Left lobe of liver (tissue), 2 donors: ENCODE measurements around the gene PPM1M. TPM values are rescaled to one million over a fixed set of nuclear protein-coding genes. Genes with fewer than 3 reads are reported as not detected.

Experiments
- ATAC-seq: fragments of 200-7000 bp; cut with Tn5 transposase; one replicate; pipeline ENCODE4 v1.9.1; 2020; ENCODE audit warnings: mild to moderate bottlenecking, moderate library complexity
- DNase-seq: peaks from one replicate; pipeline ENCODE4 v3.0.0-alpha.2; 2020; ENCODE audit warnings: low spot score
- total RNA-seq: library from RNA; stranded (reverse); gene quantifications from one replicate; pipeline ENCODE4 v1.2.1, GENCODE V29; 2021
- donor health status: DM: no; HTN: no; CAD: no; lungs with moderate emphysema.
- donor health status: DM: no; HTN: yes; CAD: no.

PPM1M gene
- total RNA-seq, 1 donor from 2014 or later = 4.2 TPM

DNA sequence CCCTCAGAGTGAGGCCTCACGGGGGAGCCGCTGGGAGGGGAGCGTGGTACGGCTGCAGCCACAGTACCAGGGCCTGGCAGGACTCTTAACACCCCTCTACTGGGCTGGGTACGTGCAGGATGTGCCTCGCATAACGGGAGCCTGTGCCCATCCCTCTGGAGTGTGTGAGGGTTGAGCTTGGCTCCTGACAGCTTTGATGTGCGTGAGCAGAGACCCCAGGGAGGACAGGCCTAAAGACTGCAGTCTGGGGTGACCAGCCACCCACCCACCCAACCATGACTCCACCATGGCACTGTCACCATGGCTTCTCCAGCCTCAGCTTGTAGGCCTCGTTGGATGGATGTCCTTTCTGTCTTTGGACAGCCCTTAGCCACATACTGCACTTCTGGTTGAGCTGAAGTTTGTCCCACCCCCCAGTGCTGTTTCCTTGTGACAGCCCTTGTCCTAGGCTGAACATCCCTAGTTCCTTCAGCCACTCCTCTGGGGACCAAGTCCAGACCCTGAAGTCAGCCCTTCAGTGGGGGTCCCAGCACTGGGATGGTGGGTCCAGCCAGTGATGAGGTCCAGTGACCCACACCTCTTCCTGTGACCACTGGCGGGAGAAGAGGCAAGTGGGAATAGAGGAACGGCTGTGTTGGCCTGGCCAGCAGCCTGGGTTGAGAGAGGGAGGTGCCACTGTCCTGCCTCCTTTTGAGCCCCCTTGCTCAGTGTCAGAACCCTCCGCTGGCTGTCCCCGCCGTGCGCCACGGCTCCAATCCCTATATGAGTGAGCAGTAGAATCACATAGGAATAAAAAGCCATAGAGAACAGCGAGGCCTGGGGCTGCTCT is 48.1 kb downstream of the PPM1M start:
- ATAC-seq (no peak), DNase-seq (no peak)

DNA sequence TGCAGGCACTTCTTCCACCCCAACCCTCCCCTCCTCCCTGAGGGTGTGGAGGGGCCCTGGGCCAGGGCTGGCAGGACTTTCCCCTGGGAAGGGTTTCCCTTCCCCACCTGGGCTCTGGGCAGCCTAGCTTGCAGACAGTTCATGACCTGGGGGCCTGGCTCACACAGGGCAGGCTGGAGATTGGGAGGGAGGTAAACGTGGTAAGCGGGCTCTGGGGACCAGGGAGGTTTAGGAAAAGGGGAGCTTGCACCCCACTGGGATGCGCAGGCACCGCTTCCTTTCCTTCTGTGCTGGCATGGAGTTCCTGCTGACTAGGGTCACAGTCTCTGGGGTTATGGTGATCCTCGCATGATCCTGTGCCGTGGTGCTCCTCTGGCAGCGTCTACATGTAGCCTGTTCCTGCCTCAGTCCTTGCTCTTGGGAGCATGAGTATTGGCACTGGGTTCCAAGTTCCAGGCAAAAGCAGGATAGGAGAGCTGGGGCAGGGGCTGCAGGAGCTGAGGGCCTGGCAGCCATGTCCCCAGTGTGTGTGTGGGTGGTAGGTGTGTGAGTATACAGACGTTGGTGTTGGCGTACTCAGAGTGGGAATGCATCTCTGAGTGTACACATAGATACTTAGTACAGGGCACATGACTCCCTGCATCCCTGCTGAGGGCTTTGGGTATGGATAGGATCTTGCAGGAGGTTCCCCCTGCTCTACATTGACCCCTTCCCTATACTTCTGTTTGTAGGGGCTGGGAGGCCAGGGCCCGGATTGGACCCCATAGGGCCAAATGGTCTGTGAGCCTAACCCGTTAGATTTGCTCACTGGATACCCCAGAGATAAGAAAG is 49.0 kb downstream of the PPM1M start:
- ATAC-seq (peak; percentile 24), DNase-seq (peak; percentile 74)

DNA sequence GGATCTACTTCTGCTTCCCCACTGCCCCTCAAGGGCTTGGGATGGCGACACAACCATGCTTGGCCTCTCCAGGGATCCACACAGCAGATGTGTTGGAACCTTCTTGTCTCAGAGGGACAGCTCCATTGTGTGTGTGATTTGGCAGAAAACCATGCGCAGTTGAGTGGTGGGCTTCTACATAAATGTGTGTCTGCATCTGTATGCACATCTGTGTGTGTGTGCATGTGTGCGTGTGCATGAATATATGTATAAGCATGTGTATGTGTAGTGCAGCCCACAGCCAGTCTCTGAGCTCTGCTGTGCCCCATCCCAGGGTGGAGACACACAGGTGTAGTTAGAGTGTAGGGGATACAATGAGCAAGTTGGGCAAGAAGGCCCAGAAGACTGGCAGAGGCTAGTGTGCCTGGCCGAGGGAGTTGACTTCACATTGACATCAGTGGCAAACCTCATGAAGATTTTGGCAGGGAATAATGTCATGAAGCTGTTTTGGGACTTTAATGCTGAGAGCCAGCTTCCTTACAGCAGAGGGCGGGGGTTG is 50.2 kb downstream of the PPM1M start:
- ATAC-seq = no peak

DNA sequence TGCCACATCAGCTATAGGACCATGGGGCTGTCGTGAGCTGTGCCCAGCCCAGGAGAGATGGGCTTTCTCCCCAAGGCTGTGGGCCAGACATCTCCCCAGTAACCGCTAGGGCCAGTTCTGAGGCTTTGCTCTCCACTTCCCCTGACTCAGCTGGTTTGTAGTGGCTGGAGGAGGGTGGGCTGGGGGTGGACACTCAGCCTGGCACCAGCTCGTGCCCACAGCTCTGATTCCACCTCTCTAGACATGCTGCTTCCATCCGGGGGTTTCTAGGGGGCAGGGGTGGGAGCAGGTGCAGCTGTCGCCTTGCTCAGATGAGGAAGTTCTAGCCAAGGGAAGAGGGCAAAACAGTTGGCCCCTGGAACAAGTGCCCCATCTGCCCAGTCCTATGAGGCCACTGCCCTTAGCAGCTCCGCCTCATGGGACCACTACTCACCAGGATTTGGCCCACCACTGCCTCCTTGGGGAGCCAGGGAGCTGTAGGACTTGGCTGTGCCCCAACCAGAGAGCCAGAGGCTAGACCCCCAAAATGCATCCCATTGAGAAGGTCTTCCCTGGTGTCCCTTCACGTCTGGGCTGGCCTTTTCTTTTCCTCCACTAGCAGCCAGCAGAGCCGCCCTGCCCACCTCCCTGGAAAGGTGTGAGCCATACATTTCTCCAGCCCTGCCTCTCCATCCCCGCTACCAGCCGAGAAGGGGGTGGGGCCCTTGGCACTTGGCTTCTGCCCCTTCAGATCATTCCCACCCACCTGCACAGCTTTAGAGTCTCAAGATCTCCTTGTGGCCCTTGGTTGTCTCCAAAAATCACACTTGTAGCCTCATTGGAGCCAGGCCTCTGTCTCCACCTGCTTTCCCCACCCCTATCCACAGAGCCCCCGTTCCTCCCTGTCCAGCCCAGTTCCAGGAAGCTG is 51.9 kb downstream of the PPM1M start:
- ATAC-seq (peak; percentile 2), DNase-seq (no peak)

More for the DNA sequence above, 50.2 kb downstream of the PPM1M start:
- no peak for DNase-seq

DNA sequence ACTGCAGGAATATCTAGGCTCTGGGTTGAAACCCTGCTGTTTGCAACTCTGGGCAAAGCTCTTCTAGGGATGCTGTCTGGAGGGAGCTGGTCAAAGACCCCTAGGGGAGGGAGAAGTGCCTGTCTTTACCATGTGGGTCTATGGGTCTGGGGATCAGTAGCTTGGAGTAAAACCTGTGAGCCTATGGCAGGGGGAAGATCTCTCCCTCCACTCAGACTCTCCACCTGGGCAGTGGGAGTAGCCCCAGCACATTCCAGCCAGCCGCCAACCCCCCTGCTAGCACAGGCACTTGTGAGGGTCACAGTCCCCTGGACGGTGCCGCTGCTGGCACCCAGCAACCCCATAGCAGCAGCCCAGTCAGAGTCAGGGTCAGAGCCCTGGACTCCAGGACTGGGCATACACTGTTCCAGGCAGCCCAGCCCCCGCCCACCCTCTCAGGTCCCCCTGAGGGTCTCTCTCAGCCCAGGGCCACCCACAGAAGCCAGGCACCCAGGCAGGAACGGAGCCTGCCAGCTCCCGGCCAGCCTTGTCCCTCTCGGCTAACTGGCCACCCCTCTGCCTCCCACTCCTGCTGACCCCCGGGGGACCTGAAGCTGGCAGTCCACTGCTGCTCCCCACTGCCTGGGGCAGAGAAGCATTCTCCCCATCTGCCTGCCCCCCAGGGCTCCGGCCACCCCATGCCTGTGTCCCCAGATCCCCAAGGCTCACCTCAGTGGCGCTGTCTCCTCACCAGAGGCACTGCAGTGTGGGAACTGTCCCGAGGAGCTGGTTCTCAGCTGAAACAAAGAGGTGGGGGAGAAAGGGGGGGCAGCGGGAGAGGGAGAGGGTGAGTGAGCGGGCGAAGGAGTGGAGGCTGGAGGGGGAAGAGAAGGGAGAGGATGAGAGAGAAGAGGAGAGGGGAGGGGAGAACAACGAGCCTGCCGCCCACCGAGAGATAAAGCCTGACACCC is 52.9 kb downstream of the PPM1M start:
- DNase-seq = peak; percentile 63
- peak; percentile 33 for ATAC-seq

DNA sequence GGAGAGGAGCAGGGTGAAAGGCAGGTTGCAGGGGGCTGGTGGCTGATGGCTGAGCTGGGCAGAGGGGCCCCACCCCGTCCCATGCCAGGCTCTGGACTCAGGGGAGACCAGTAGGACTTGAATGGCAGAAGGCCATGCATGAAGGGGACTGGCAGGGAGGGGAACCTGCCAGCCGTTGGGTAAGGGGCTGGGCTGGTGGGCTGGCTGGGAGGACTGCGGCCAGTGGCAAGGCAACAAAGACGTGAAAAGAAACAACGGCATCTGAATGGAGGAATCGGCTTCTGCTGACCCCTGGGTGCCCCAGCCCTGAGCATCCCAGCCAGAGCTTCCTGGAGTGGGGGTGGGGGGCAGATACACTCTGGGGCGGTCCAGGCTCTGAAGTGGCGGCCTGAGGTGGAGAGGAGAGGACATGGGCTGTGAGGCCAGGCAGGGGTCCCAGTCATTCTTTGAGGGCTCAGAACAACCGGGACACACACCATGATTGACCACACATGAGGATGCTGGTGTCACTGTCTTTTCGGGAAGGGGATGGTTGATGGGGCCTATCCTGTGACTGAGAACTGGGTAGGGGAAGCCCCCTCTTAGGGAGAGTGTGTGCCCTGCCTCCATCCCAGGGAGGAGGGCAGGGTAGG is 53.8 kb downstream of the PPM1M start:
- ATAC-seq (peak; percentile 13), DNase-seq (no peak)

Other genes starting within 250 kb of the PPM1M start
- 392 TPM for gene RPL29, start 249.9 kb upstream of the PPM1M start, total RNA-seq
- gene DUSP7, start 189.2 kb upstream of the PPM1M start, total RNA-seq = 4.3 TPM
- 2.1 TPM for gene POC1A, start 91.3 kb upstream of the PPM1M start, total RNA-seq
- gene ALAS1, start 47.6 kb upstream of the PPM1M start, total RNA-seq = 187 TPM
- not detected for gene TLR9, start 20.1 kb upstream of the PPM1M start, total RNA-seq
- 16.8 TPM for gene TWF2, start 6.6 kb upstream of the PPM1M start, total RNA-seq
- 18.6 TPM for gene WDR82, start 32.9 kb downstream of the PPM1M start, total RNA-seq
- gene GLYCTK, start 42.1 kb downstream of the PPM1M start, total RNA-seq = 396 TPM
- gene DNAH1, start 70.6 kb downstream of the PPM1M start, total RNA-seq = 9.6 TPM
- gene BAP1, start 164.2 kb downstream of the PPM1M start, total RNA-seq = 46.9 TPM
- gene PHF7, start 164.9 kb downstream of the PPM1M start, total RNA-seq = 6.9 TPM
- gene SEMA3G, start 199.3 kb downstream of the PPM1M start, total RNA-seq = 0.93 TPM
- 0.25 TPM for gene TNNC1, start 208.3 kb downstream of the PPM1M start, total RNA-seq
- gene NISCH, start 209.8 kb downstream of the PPM1M start, total RNA-seq = 39.3 TPM
- 71.5 TPM for gene STAB1, start 249.6 kb downstream of the PPM1M start, total RNA-seq